Left ventricle myocardium inferior (tissue), 1 donor: Measurements from ENCODE around the gene NRXN2. TPM values are rescaled to one million over a fixed set of nuclear protein-coding genes. Genes with fewer than 3 reads are reported as not detected.
"Not testable (repeated sequence)": the region's sequence is repeated elsewhere in the genome, so short reads cannot be mapped to it uniquely, and the experiment has no call there.

Source experiments
- DNase-seq: peaks from one replicate; pipeline ENCODE4 v3.0.0-alpha.2; 2020
- H3K27ac ChIP-seq: fragments of 200-600 bp; replicated peaks from 2 replicates; pipeline ENCODE4 v1.8.0; 2021
- H3K27me3 ChIP-seq: fragments of 200-600 bp; 2 replicates; pipeline ENCODE4 v1.8.0; 2021; ENCODE audit warnings: low read depth
- H3K36me3 ChIP-seq: fragments of 200-600 bp; 2 replicates; pipeline ENCODE4 v1.8.0; 2021
- H3K4me1 ChIP-seq: fragments of 200-600 bp; 2 replicates; pipeline ENCODE4 v1.8.0; 2021
- H3K4me3 ChIP-seq: fragments of 200-600 bp; 2 replicates; pipeline ENCODE4 v1.8.0; 2021; ENCODE audit warnings: mild to moderate bottlenecking, moderate library complexity
- H3K9me3 ChIP-seq: fragments of 200-600 bp; replicated peaks from 2 replicates; pipeline ENCODE4 v1.8.0; 2021
- CTCF ChIP-seq: fragments of 200-600 bp; IDR thresholded peaks from 2 replicates; pipeline ENCODE4 v1.8.0; 2021; ENCODE audit warnings: antibody characterized with exemption, mild to moderate bottlenecking, borderline replicate concordance
- intact Hi-C: fragments of 100-400 bp; cut with micrococcal nuclease; formaldehyde crosslinking; loops from one replicate; pipeline ENCODE4 v1.11.0; 2022
- total RNA-seq: library from RNA; stranded (reverse); fragmentation: NEBNext Ultra II Directional; extraction: Animal tissue kit (Norgen Biotek cat#: 25700); gene quantifications from one replicate; pipeline ENCODE4 v1.2.1, GENCODE V29; 2021
- donor health status: DM: no; HTN: yes; CAD: no; lungs with severe emphysema.

The NRXN2 gene
- total RNA-seq, 1 donor from 2014 or later, result 0.71 TPM

DNA sequence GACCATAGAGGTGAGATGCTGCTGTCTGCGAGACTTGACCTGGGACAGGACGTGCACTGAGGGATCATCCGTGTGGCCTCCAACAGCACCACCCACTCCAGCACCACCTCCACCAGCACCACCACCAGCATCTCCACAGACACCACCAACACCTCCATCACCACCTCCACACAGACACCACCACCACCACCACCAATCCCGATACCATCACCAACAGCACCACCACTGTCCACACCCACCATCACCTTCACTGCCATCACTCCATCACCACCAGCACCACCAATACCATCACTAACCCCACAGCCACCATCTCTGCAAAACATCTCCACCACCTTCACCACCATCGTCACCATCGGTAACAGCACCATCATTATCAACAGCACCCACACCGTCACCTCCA, 158.6 kb downstream of the NRXN2 start:
- H3K27me3 ChIP-seq, result peaks cover 28% of the 10 kb centered on the region
- peaks cover 12% of the 10 kb centered on the region for H3K4me1 ChIP-seq
- intact Hi-C loops, result no loop called here
- H3K4me3 ChIP-seq, result no peak overlapping the region
- H3K9me3 ChIP-seq, result no peaks in the 10 kb centered on the region
- H3K27ac ChIP-seq, result no peak overlapping the region
- no peak for DNase-seq
- TF ChIP-seq CTCF, result no peak
- no peaks in the 10 kb centered on the region for H3K36me3 ChIP-seq

- Histone ChIP-seq H3K27ac (no peak overlapping the region), H3K4me3 (no peak overlapping the region), H3K4me1 (peaks cover 12% of the 10 kb centered on the region), H3K9me3 (no peaks in the 10 kb centered on the region), H3K27me3 (peaks cover 33% of the 10 kb centered on the region), H3K36me3 (no peaks in the 10 kb centered on the region)
- no peak for DNase-seq
- intact Hi-C loops, result no loop called here
- TF ChIP-seq CTCF, result no peak
These were observed 159.0 kb downstream of the NRXN2 start for GRCh38 chr11:64563966-64564365.

DNA sequence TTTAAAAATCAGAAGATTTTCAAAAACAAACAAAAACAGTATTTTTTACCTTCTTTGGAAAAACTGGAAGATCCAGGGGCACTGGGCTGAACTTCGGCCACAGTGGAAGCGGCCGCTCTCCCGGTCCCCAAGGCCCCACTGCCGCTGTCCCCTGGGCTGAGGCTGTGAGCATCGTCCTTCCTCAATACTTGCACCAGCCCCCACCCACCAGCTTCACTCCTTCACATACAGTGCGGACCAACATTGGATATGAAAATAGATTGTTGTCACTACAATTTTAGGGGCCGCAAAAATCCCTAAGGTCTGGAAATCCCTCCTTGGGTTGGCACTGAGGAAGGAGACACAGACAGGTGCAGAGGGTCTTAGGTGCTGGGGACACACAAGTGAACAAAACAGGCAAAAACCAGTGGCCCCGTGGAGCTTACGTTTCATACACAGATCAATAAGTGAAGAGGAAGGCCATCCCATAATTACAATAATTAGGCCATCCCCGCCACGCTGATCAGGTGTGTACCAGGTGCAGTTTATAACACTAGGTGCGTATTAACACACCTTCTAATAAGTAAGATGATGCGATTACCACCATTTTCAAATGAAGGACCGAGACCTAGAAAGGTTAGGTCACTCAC, 160.2 kb downstream of the NRXN2 start:
- Histone ChIP-seq H3K4me1 (peaks cover 12% of the 10 kb centered on the region), H3K27ac (no peak overlapping the region), H3K36me3 (no peaks in the 10 kb centered on the region), H3K27me3 (peaks cover 38% of the 10 kb centered on the region), H3K4me3 (no peak overlapping the region), H3K9me3 (no peaks in the 10 kb centered on the region)
- TF ChIP-seq CTCF, result no peak
- no peak for DNase-seq
- intact Hi-C loops, result no loop called here

GRCh38 chr11:64561984-64562722, 160.8 kb downstream of the NRXN2 start:
- no peak for TF ChIP-seq CTCF
- H3K27ac ChIP-seq, result no peak overlapping the region
- H3K9me3 ChIP-seq, result no peaks in the 10 kb centered on the region
- H3K4me1 ChIP-seq, result peaks cover 11% of the 10 kb centered on the region
- H3K4me3 ChIP-seq, result no peak overlapping the region
- H3K27me3 ChIP-seq, result peaks cover 38% of the 10 kb centered on the region
- H3K36me3 ChIP-seq, result no peaks in the 10 kb centered on the region
- no peak for DNase-seq
- intact Hi-C loops, result no loop called here

DNA sequence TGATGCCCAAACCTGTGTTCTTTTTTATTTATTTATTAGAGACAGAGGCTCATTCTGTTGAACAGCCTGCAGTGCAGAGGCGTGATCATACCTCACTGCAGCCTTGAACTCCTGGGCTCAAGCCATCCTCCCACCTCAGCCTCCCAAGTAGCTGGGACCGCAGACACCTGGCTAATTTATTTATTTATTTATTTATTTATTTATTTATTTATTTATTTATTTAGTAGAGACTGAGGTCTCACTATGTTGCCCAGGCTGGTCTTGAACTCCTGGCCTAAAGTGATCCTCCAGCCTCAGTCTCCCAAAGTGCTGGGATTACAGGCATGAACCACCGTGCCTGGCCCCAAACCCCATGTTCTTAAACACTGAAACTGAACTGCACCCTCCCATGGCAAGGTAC, 161.6 kb downstream of the NRXN2 start:
- H3K4me3 ChIP-seq, H3K36me3 ChIP-seq, DNase-seq, intact Hi-C loops, H3K27ac ChIP-seq, H3K9me3 ChIP-seq, H3K4me1 ChIP-seq: not testable (repeated sequence)
- peaks cover 38% of the 10 kb centered on the region for H3K27me3 ChIP-seq

DNA sequence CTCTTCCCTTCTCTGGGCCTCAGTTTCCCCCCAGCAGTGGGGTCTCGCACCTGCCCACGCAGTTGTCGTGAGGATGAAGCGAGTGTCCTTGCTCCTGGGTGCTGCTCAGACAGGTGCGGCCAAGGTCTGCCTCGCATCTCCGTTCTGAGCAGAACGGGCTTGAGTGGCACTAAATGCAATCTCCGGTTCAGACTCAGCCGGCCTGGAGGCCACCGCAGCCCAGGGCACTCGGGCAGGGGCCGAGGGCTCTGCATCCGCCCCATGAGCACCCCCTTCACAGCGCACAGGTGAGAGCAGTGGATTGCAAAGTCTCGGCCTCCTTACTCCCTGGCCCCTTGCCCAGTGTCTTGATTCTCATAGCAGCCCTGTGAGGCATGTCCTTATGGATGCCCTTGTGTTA, 162.1 kb downstream of the NRXN2 start:
- Histone ChIP-seq H3K4me3 (no peak overlapping the region), H3K27ac (no peak overlapping the region), H3K4me1 (peaks cover under 1% of the 10 kb centered on the region), H3K36me3 (no peaks in the 10 kb centered on the region), H3K9me3 (no peaks in the 10 kb centered on the region), H3K27me3 (peaks cover 38% of the 10 kb centered on the region)
- intact Hi-C loops, result no loop called here
- no peak for TF ChIP-seq CTCF
- no peak for DNase-seq
